Pancreas (tissue), 10 donors: ENCODE data around the gene NFYC. TPM values are rescaled to one million over a fixed set of nuclear protein-coding genes. Genes with fewer than 3 reads are reported as not detected.

Experiments
- ATAC-seq, 4 donors: fragments of 200-7000 bp; cut with Tn5 transposase; one replicate each; pipeline versions ENCODE4 v1.8.0 to v1.9.1; 2020; ENCODE audit warnings: mild to moderate bottlenecking in 4 of 4, moderate library complexity in 4 of 4
- DNase-seq, 6 donors: peaks; one replicate each; pipeline ENCODE4 v3.0.0-alpha.2; 2020
- FAIRE-seq: peaks from 2 replicates; lab custom pipeline; 2012; peaks lifted over from hg19 to GRCh38; lab: Jason Lieb, UNC
- H3K27ac ChIP-seq, 4 donors: fragments of 200-600 bp; sonication (generic); 1 replicate in 3 of 4; 2 replicates in 1 of 4; pipeline versions ENCODE4 v1.5.0 to v1.8.0; 2020
- H3K27me3 ChIP-seq, 4 donors: fragments of 200-600 bp; one replicate each; pipeline ENCODE4 v1.8.0; 2021
- H3K36me3 ChIP-seq, 3 donors: fragments of 200-600 bp; sonication (generic) in 1 of 3; one replicate each; pipeline versions ENCODE4 v1.5.0 to v1.8.0; 2020 to 2021
- H3K4me1 ChIP-seq, 3 donors: fragments of 200-600 bp; one replicate each; pipeline ENCODE4 v1.8.0; 2021
- H3K4me3 ChIP-seq, 4 donors: fragments of 200-600 bp; sonication (generic) in 2 of 4; one replicate each; pipeline versions ENCODE4 v1.5.0 to v1.8.0; 2020 to 2021
- H3K9me3 ChIP-seq, 4 donors: fragments of 200-600 bp; one replicate each; pipeline ENCODE4 v1.8.0; 2021
- WGBS, 2 donors: extraction: QIAGEN DNeasy Blood & Tissue Kit; methylation state at CpG; one replicate each; pipeline ENCODE4 v1.1.7; 2013; 5-methylcytosine and 5-hydroxymethylcytosine counted together
- intact Hi-C, 3 donors: fragments of 100-400 bp; cut with DNase I; formaldehyde crosslinking; loops; one replicate each; pipeline versions ENCODE4 v1.11.1 to v1.14.2; 2022
- polyA plus RNA-seq, 2 donors: library from polyadenylated mRNA; stranded (reverse); fragments of 200-250 nt; gene quantifications; one replicate each; pipeline ENCODE4 v1.2.3, GENCODE V29; 2013
- total RNA-seq, 6 donors: library from RNA; stranded (reverse); fragmentation: NEBNext Ultra II Directional in 4 of 6; extraction: Animal tissue kit (Norgen Biotek cat#: 25700) in 4 of 6; gene quantifications; one replicate each; pipeline versions ENCODE4 v1.2.1 to v1.2.4, GENCODE V29; 2021 to 2023
- TF ChIP-seq, protein P1 (sequence below), 4 donors: fragments of 200-600 bp; sonication (generic) in 3 of 4; IDR thresholded peaks; one replicate each; pipeline versions ENCODE4 v1.5.0 to v1.8.0; 2021; ENCODE audit warnings: antibody characterized with exemption in 4 of 4
- donor health status: healthy with polysubstance abuse.
- donor health status: DM: no; HTN: no; CAD: no; lungs with moderate emphysema.
- donor health status: DM: no; HTN: no; CAD: no.
- donor health status: control.
- donor health status: control.
- donor health status: Bipolar disorder and iron deficiency.
- donor health status: DM: yes; HTN: yes; CAD: no.
- donor health status: DM: no; HTN: no; CAD: no.
- donor health status: DM: no; HTN: no; CAD: no.
- donor health status: DM: yes; HTN: yes; CAD: no.

NFYC gene
- total and polyA plus RNA-seq, 8 donors = 21.3 to 39.6 (median 28.2) TPM

GRCh38 chr1:40648928-40649591, 42.4 kb upstream of the NFYC start:
- 80% methylated on average over 14 to 15 of the region's 15 CpGs for WGBS, 2 donors
- no peak for FAIRE-seq
- Histone ChIP-seq H3K4me1 (no peaks in the 10 kb centered on the region), H3K27me3 (no peaks in the 10 kb centered on the region), H3K4me3 (no peak overlapping the region), H3K36me3 (no peaks in the 10 kb centered on the region), H3K27ac (no peak overlapping the region), H3K9me3 (no peaks in the 10 kb centered on the region)
- TF ChIP-seq, protein P1, sequence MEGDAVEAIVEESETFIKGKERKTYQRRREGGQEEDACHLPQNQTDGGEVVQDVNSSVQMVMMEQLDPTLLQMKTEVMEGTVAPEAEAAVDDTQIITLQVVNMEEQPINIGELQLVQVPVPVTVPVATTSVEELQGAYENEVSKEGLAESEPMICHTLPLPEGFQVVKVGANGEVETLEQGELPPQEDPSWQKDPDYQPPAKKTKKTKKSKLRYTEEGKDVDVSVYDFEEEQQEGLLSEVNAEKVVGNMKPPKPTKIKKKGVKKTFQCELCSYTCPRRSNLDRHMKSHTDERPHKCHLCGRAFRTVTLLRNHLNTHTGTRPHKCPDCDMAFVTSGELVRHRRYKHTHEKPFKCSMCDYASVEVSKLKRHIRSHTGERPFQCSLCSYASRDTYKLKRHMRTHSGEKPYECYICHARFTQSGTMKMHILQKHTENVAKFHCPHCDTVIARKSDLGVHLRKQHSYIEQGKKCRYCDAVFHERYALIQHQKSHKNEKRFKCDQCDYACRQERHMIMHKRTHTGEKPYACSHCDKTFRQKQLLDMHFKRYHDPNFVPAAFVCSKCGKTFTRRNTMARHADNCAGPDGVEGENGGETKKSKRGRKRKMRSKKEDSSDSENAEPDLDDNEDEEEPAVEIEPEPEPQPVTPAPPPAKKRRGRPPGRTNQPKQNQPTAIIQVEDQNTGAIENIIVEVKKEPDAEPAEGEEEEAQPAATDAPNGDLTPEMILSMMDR (IDR thresholded peaks at IDR 0.05) = no peak
- DNase-seq = no peak
- intact Hi-C loops = no loop called here
- no peak for ATAC-seq

- no peak for FAIRE-seq
- WGBS, 2 donors = 79 to 88% methylated on average over 5 of the region's 5 CpGs
- H3K27me3 ChIP-seq = no peaks in the 10 kb centered on the region
- H3K27ac ChIP-seq = no peak overlapping the region
- no peaks in the 10 kb centered on the region for H3K36me3 ChIP-seq
- ATAC-seq = no peak
- intact Hi-C loops = no loop called here
- no peaks in the 10 kb centered on the region for H3K4me1 ChIP-seq
- TF ChIP-seq, protein P1 (IDR thresholded peaks at IDR 0.05) = no peak
- DNase-seq = no peak
- H3K9me3 ChIP-seq = no peaks in the 10 kb centered on the region
- no peak overlapping the region for H3K4me3 ChIP-seq
Measured at GRCh38 chr1:40649592-40649930, 41.9 kb upstream of the NFYC start.

DNA sequence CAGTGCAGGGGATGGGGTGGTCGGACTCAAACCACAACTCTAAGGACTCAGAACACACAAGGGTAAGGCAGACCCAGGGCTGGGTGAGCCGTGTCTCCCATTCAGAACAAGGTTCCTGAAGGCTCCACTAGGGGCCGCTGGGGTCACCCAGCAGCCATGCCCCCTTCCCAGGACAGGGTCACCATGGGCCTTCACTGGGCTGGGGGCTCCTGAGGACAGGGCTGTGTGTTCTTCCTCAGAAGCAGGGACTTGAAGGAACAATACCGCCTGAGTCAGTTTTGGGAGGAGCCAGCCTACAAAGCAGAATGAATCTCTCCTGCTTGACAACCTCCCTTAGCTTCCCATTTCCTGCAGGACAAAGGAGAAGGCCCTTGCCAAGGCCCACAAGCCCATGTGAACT, 41.4 kb upstream of the NFYC start:
- FAIRE-seq (no peak), ATAC-seq (peak in 1 of 4 donors; percentile 31), DNase-seq (no peak)
- no peak overlapping the region for H3K27ac ChIP-seq
- TF ChIP-seq, protein P1 (IDR thresholded peaks at IDR 0.05) = no peak
- intact Hi-C loops = no loop called here
- 61 to 67% methylated on average over 4 of the region's 4 CpGs for WGBS, 2 donors
- H3K4me3 ChIP-seq = no peak overlapping the region
- H3K36me3 ChIP-seq = no peaks in the 10 kb centered on the region
- no peaks in the 10 kb centered on the region for H3K27me3 ChIP-seq
- no peaks in the 10 kb centered on the region for H3K4me1 ChIP-seq
- H3K9me3 ChIP-seq = no peaks in the 10 kb centered on the region

DNA sequence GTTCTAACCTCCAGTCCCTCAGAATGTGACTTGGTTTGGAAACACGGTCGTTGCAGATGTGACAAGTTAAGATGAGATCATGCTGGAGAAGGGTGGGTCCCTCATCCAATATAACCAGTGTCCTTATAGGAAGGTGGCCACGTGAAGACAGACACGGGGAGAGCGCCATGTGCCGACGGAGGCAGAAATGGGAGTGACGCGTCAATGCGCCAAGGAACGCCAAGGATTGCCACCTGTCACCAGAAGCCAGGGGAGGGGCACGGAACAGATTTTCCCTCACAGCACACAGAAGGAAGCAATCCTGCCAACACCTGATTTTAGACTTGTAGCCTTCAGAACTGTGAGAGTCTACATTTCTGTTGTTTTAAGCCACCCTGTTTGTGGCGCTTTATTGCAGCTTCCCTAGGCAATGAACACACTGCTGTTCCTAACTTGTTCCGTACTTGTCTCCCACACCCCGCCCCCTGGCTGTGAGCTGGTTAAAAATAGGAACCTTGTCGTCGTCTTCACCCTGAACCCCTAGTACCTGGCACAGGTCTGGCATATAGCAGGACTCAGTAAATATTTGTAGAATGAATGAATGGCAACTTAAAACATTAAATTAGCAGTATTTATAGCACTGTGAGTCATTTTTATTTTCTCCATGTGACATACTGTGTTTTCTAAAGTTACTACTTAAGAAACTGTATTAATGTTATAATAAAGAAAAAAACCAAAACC, 40.2 kb upstream of the NFYC start:
- H3K9me3 ChIP-seq = no peaks in the 10 kb centered on the region
- FAIRE-seq (no peak), ATAC-seq (peak; percentile 72 to 83 (median 78)), DNase-seq (peak in 2 of 6 donors; percentile 29 to 55)
- WGBS, 2 donors = 33 to 44% methylated on average over 17 of the region's 17 CpGs
- no peaks in the 10 kb centered on the region for H3K36me3 ChIP-seq
- intact Hi-C loops = no loop called here
- TF ChIP-seq, protein P1 (IDR thresholded peaks at IDR 0.05) = no peak
- no peaks in the 10 kb centered on the region for H3K27me3 ChIP-seq
- no peak overlapping the region for H3K4me3 ChIP-seq
- H3K4me1 ChIP-seq = no peaks in the 10 kb centered on the region
- H3K27ac ChIP-seq = peak overlapping the region in 1 of 4 donors; percentile 50

DNA sequence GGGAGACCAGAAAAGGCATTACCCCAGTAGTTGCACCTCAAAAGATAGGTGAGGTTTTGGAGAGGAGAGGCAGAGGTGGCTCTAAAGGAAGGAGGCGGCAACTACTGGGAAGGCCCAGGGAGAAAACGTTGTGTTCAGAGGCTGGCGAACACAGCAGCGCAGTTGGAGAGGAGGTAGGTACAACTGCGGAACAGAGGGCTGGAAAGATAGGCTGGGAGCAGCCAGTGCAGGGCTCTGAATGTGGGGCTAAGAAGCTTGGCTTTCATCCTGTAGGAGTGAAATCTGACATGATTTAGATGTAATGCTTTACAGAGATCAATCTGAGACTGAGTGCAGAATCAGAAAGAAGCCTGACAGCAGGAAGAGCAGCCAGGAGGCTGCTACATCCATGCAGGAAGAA, 39.0 kb upstream of the NFYC start:
- Histone ChIP-seq H3K4me1 (no peaks in the 10 kb centered on the region), H3K27ac (no peak overlapping the region), H3K4me3 (no peak overlapping the region), H3K27me3 (no peaks in the 10 kb centered on the region), H3K9me3 (no peaks in the 10 kb centered on the region), H3K36me3 (no peaks in the 10 kb centered on the region)
- intact Hi-C loops = no loop called here
- TF ChIP-seq, protein P1 (IDR thresholded peaks at IDR 0.05) = no peak
- FAIRE-seq (no peak), ATAC-seq (no peak), DNase-seq (no peak)
- 71 to 82% methylated on average over 5 of the region's 5 CpGs for WGBS, 2 donors
